22Rv1 (cell line): ENCODE results near the gene TEK.
"Not testable (repeated sequence)": the region's sequence is repeated elsewhere in the genome, so short reads cannot be mapped to it uniquely, and the experiment has no call there.

Experiments used
- H3K27ac ChIP-seq: fragments of 450-650 bp; 2 replicates; pipeline ENCODE4 v1.5.1; 2017
- CTCF ChIP-seq: fragments of 450-650 bp; IDR thresholded peaks from 2 replicates; pipeline ENCODE4 v1.5.1; 2017; ENCODE audit warnings: mild to moderate bottlenecking
- ZFX ChIP-seq: fragments of 450-650 bp; IDR thresholded peaks from 2 replicates; pipeline ENCODE4 v1.6.1; 2017; ENCODE audit warnings: antibody characterized with exemption, borderline replicate concordance

TEK gene

GRCh38 chr9:27086818-27087680 lies 22.0 kb upstream of the TEK start:
- TF ChIP-seq ZFX (no peak), CTCF (no peak)
- H3K27ac ChIP-seq: no peak overlapping the region

GRCh38 chr9:27088981-27089380 lies 20.0 kb upstream of the TEK start:
- no peak for TF ChIP-seq CTCF
- TF ChIP-seq ZFX: no peak
- H3K27ac ChIP-seq: no peak overlapping the region

- no peak for TF ChIP-seq CTCF
- no peak overlapping the region for H3K27ac ChIP-seq
Measured at GRCh38 chr9:27089706-27090105, 19.3 kb upstream of the TEK start.

- TF ChIP-seq CTCF: no peak
- TF ChIP-seq ZFX: no peak
- H3K27ac ChIP-seq: no peak overlapping the region
Measured at GRCh38 chr9:27090231-27090630, 18.8 kb upstream of the TEK start.

GRCh38 chr9:27090711-27091110 lies 18.3 kb upstream of the TEK start:
- TF ChIP-seq CTCF: no peak
- TF ChIP-seq ZFX: no peak
- H3K27ac ChIP-seq: no peak overlapping the region

- not testable (repeated sequence) for H3K27ac ChIP-seq
Measured at GRCh38 chr9:27092496-27092895, 16.5 kb upstream of the TEK start.

GRCh38 chr9:27093384-27094067 lies 15.5 kb upstream of the TEK start:
- not testable (repeated sequence) for H3K27ac ChIP-seq

GRCh38 chr9:27094640-27095298 lies 14.3 kb upstream of the TEK start:
- H3K27ac ChIP-seq: no peak overlapping the region
- TF ChIP-seq CTCF: no peak
- TF ChIP-seq ZFX: no peak
